H9 (cell line): ENCODE measurements around the gene FADS2. TPM values are rescaled to one million over a fixed set of nuclear protein-coding genes. Genes with fewer than 3 reads are reported as not detected.
A peak's percentile ranks its signal among the peaks of the same experiment; 100 is the strongest.

Source experiments
- DNase-seq: peaks from one replicate; pipeline ENCODE4 v3.0.0-alpha.2; 2017
- H2AFZ ChIP-seq: one replicate; pipeline ENCODE4 v1.6.1; 2013; ENCODE audit warnings: mild to moderate bottlenecking, low read length, control low read depth, moderate library complexity
- H2AK5ac ChIP-seq: 2 replicates; pipeline ENCODE4 v1.6.1; 2013; ENCODE audit warnings: low read length, control low read depth, mixed read lengths; ENCODE audit not compliant: insufficient read length
- H2BK120ac ChIP-seq: one replicate; pipeline ENCODE4 v1.6.1; 2013; ENCODE audit warnings: low read depth, mild to moderate bottlenecking, low read length, control low read depth, inconsistent platforms; ENCODE audit not compliant: poor library complexity, severe bottlenecking
- H2BK12ac ChIP-seq: 2 replicates; pipeline ENCODE4 v1.6.1; 2013; ENCODE audit warnings: low read length, control low read depth, mixed read lengths, low read depth; ENCODE audit not compliant: insufficient read length
- H2BK15ac ChIP-seq: 2 replicates; pipeline ENCODE4 v1.6.1; 2013; ENCODE audit warnings: low read depth, low read length, control low read depth
- H2BK20ac ChIP-seq: one replicate; pipeline ENCODE4 v1.6.1; 2013; ENCODE audit warnings: low read depth, mild to moderate bottlenecking, low read length, control low read depth, inconsistent platforms; ENCODE audit not compliant: poor library complexity, severe bottlenecking
- H2BK5ac ChIP-seq: 2 replicates; pipeline ENCODE4 v1.6.1; 2013; ENCODE audit warnings: low read length, control low read depth, mixed read lengths; ENCODE audit not compliant: insufficient read length
- H3K14ac ChIP-seq: 2 replicates; pipeline ENCODE4 v1.6.1; 2013; ENCODE audit warnings: low read length, control low read depth; ENCODE audit not compliant: insufficient read depth
- H3K18ac ChIP-seq: 2 replicates; pipeline ENCODE4 v1.6.1; 2013; ENCODE audit warnings: low read depth, mild to moderate bottlenecking, mixed read lengths, low read length, control low read depth; ENCODE audit not compliant: insufficient read length
- H3K23ac ChIP-seq: 2 replicates; pipeline ENCODE4 v1.6.1; 2013; ENCODE audit warnings: low read length, control low read depth, mixed read lengths, low read depth; ENCODE audit not compliant: insufficient read length
- H3K23me2 ChIP-seq: 2 replicates; pipeline ENCODE4 v1.6.1; 2013; ENCODE audit warnings: low read depth, mild to moderate bottlenecking, mixed read lengths, low read length, control low read depth; ENCODE audit not compliant: insufficient read length, poor library complexity, severe bottlenecking
- H3K27ac ChIP-seq: 2 replicates; pipeline ENCODE4 v1.5.1; 2013; ENCODE audit warnings: low read length, control low read depth, mixed read lengths, low read depth; ENCODE audit not compliant: insufficient read length
- H3K27me3 ChIP-seq: 2 replicates; pipeline ENCODE4 v1.6.1; 2013; ENCODE audit warnings: low read length, control low read depth, inconsistent platforms; ENCODE audit not compliant: insufficient read depth
- H3K4ac ChIP-seq: 2 replicates; pipeline ENCODE4 v1.6.1; 2013; ENCODE audit warnings: low read depth, mild to moderate bottlenecking, control low read depth, inconsistent platforms, low read length, moderate library complexity
- H3K4me1 ChIP-seq: 2 replicates; pipeline ENCODE4 v1.6.1; 2013; ENCODE audit warnings: low read length, control low read depth, inconsistent platforms; ENCODE audit not compliant: insufficient read depth
- H3K4me2 ChIP-seq: 2 replicates; pipeline ENCODE4 v1.6.1; 2013; ENCODE audit warnings: low read length, control low read depth, mixed read lengths; ENCODE audit not compliant: insufficient read length, insufficient read depth
- H3K56ac ChIP-seq: 2 replicates; pipeline ENCODE4 v1.6.1; 2013; ENCODE audit warnings: low read depth, mild to moderate bottlenecking, mixed read lengths, low read length, control low read depth; ENCODE audit not compliant: insufficient read length
- H3K79me1 ChIP-seq: 2 replicates; pipeline ENCODE4 v1.6.1; 2013; ENCODE audit warnings: low read depth, mild to moderate bottlenecking, moderate library complexity, low read length, control low read depth, inconsistent platforms; ENCODE audit not compliant: insufficient read depth, poor library complexity, severe bottlenecking
- H3K79me2 ChIP-seq: 2 replicates; pipeline ENCODE4 v1.6.1; 2013; ENCODE audit warnings: low read length, control low read depth, inconsistent platforms; ENCODE audit not compliant: insufficient read depth
- H3K9ac ChIP-seq: 2 replicates; pipeline ENCODE4 v1.6.1; 2013; ENCODE audit warnings: low read length, control low read depth, mixed read lengths; ENCODE audit not compliant: insufficient read length; ENCODE audit errors: extremely low read depth
- H3K9me3 ChIP-seq: one replicate; pipeline ENCODE4 v1.6.1; 2013; ENCODE audit warnings: low read depth, low read length, inconsistent platforms; ENCODE audit not compliant: control insufficient read depth
- H3T11ph ChIP-seq: one replicate; pipeline ENCODE4 v1.6.1; 2013; ENCODE audit warnings: mild to moderate bottlenecking, low read length, control low read depth, inconsistent platforms
- H4K20me1 ChIP-seq: one replicate; pipeline ENCODE4 v1.6.1; 2013; ENCODE audit not compliant: control insufficient read depth, insufficient read length, insufficient read depth
- H4K5ac ChIP-seq: 2 replicates; pipeline ENCODE4 v1.6.1; 2013; ENCODE audit warnings: low read depth, mild to moderate bottlenecking, mixed read lengths, low read length, control low read depth; ENCODE audit not compliant: insufficient read length
- H4K8ac ChIP-seq: replicated peaks from 2 replicates; pipeline ENCODE4 v1.6.1; 2013; ENCODE audit warnings: low read length, control low read depth, mixed read lengths, low read depth; ENCODE audit not compliant: insufficient read length
- H4K91ac ChIP-seq: 2 replicates; pipeline ENCODE4 v1.6.1; 2013; ENCODE audit warnings: low read depth, mild to moderate bottlenecking, moderate library complexity, mixed read lengths, low read length, control low read depth; ENCODE audit not compliant: insufficient read length
- H3K27ac Mint-ChIP-seq, 3 experiments: 2 replicates in 2 of 3; 3 replicates in 1 of 3; pipeline ENCODE4 v1.8.0; 2020 to 2021; ENCODE audit warnings: mixed read lengths in 3 of 3, mild to moderate bottlenecking in 1 of 3, moderate library complexity in 1 of 3
- H3K27me3 Mint-ChIP-seq: 2 replicates; pipeline ENCODE4 v1.8.0; 2021; ENCODE audit warnings: low read depth, mild to moderate bottlenecking, moderate library complexity, mixed read lengths
- H3K36me3 Mint-ChIP-seq, 3 experiments: 2 replicates in 2 of 3; 3 replicates in 1 of 3; pipeline ENCODE4 v1.8.0; 2020 to 2021; ENCODE audit warnings: low read depth in 3 of 3, mixed read lengths in 3 of 3; ENCODE audit not compliant: insufficient read depth in 1 of 3
- H3K4me1 Mint-ChIP-seq, 2 experiments: 2 replicates each; pipeline ENCODE4 v1.8.0; 2020; ENCODE audit warnings: mixed read lengths in 2 of 2
- H3K4me3 Mint-ChIP-seq, 2 experiments: 2 replicates in 1 of 2; 3 replicates in 1 of 2; pipeline ENCODE4 v1.8.0; 2020 to 2021; ENCODE audit warnings: mild to moderate bottlenecking in 2 of 2, mixed read lengths in 2 of 2, moderate library complexity in 1 of 2
- H3K9me3 Mint-ChIP-seq, 2 experiments: 2 replicates in 1 of 2; 3 replicates in 1 of 2; pipeline ENCODE4 v1.8.0; 2020; ENCODE audit warnings: mild to moderate bottlenecking in 2 of 2, mixed read lengths in 2 of 2, moderate library complexity in 1 of 2
- CTCF ChIP-seq: fragments of 200-600 bp; sonication (generic); conservative IDR thresholded peaks from 3 replicates; pipeline ENCODE4 v1.8.0; 2021; ENCODE audit warnings: antibody characterized with exemption, mild to moderate bottlenecking
- WGBS: extraction: QIAGEN DNeasy Blood & Tissue Kit; methylation state at CpG from one replicate; pipeline ENCODE4 v1.1.7; 2013; ENCODE audit warnings: missing lambda C conversion rate, low lambda C conversion rate, mixed read lengths; ENCODE audit not compliant: insufficient read length; ENCODE audit errors: extremely low coverage; 5-methylcytosine and 5-hydroxymethylcytosine counted together
- total RNA-seq: library from RNA; stranded (reverse); gene quantifications from 2 replicates; pipeline ENCODE4 v1.2.1, GENCODE V29; 2021

FADS2 gene
- total RNA-seq, 1 experiment from 2014 or later = 322 TPM

GRCh38 chr11:61860054-61860903 lies 32.2 kb downstream of the FADS2 start:
- H3K79me2 ChIP-seq = no peaks in the 10 kb centered on the region
- Mint-ChIP-seq H3K4me1 (no peaks in the 10 kb centered on the region), H3K27ac (peak overlapping the region in 1 of 3 experiments; percentile 50; a peak in 1 of 7 replicates), H3K36me3 (peaks cover 54 to 79% (median 71%) of the 10 kb centered on the region in 3 experiments), H3K27me3 (no peaks in the 10 kb centered on the region), H3K4me3 (no peak overlapping the region), H3K9me3 (no peaks in the 10 kb centered on the region; a peak in 1 of 5 replicates)
- no peak overlapping the region for H3K23ac ChIP-seq
- no peak overlapping the region for H3K4me2 ChIP-seq
- H2BK5ac ChIP-seq = no peak overlapping the region
- H4K20me1 ChIP-seq = no peaks in the 10 kb centered on the region
- no peak overlapping the region for H3K9ac ChIP-seq
- H3K27ac ChIP-seq = no peak overlapping the region
- H3T11ph ChIP-seq = no peak overlapping the region
- H2BK20ac ChIP-seq = no peak overlapping the region
- H3K56ac ChIP-seq = no peak overlapping the region
- no peak overlapping the region for H4K91ac ChIP-seq
- H2AK5ac ChIP-seq = no peak overlapping the region
- H3K4me1 ChIP-seq = no peaks in the 10 kb centered on the region
- no peak overlapping the region for H4K8ac ChIP-seq
- H3K9me3 ChIP-seq = no peaks in the 10 kb centered on the region
- H3K18ac ChIP-seq = no peak overlapping the region
- no CpG with 5 or more reads among the region's 16 CpGs for WGBS
- TF ChIP-seq CTCF = no peak
- no peak overlapping the region for H3K14ac ChIP-seq
- H2BK120ac ChIP-seq = no peak overlapping the region
- H4K5ac ChIP-seq = no peak overlapping the region
- H2BK15ac ChIP-seq = no peak overlapping the region
- no peak overlapping the region for H3K4ac ChIP-seq
- no peak overlapping the region for H2AFZ ChIP-seq
- H3K23me2 ChIP-seq = no peaks in the 10 kb centered on the region
- H2BK12ac ChIP-seq = no peak overlapping the region
- H3K27me3 ChIP-seq = no peaks in the 10 kb centered on the region
- H3K79me1 ChIP-seq = no peaks in the 10 kb centered on the region
- no peak for DNase-seq
